GM19193 (cell line): ENCODE measurements around the gene BCAR3.

Experiments used
- POLR2A ChIP-seq: IDR thresholded peaks from 4 replicates; pipeline ENCODE4 v1.6.1; 2011; ENCODE audit not compliant: insufficient read depth, insufficient read length; ENCODE audit errors: extremely low read depth

The BCAR3 gene

DNA sequence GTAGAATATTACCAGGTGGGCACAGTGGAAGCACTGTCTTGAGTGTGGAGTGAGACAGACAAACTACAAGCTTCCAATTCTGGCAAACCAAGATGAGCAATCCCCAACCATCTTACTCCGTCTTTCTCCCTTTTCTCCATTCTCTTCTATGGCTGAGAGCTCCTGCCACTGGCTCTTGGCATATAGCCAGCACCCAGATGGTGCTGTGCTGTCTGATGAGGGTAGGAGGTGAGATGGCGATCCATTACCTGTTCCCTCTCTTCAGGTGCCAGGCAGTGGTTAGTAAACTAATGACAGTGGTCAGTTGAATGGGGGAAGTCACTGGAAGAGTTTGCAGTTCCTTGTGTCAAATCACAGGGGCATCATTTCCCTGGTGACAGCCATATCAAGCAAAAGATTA, 125.3 kb downstream of the BCAR3 start:
- no peak for TF ChIP-seq POLR2A

DNA sequence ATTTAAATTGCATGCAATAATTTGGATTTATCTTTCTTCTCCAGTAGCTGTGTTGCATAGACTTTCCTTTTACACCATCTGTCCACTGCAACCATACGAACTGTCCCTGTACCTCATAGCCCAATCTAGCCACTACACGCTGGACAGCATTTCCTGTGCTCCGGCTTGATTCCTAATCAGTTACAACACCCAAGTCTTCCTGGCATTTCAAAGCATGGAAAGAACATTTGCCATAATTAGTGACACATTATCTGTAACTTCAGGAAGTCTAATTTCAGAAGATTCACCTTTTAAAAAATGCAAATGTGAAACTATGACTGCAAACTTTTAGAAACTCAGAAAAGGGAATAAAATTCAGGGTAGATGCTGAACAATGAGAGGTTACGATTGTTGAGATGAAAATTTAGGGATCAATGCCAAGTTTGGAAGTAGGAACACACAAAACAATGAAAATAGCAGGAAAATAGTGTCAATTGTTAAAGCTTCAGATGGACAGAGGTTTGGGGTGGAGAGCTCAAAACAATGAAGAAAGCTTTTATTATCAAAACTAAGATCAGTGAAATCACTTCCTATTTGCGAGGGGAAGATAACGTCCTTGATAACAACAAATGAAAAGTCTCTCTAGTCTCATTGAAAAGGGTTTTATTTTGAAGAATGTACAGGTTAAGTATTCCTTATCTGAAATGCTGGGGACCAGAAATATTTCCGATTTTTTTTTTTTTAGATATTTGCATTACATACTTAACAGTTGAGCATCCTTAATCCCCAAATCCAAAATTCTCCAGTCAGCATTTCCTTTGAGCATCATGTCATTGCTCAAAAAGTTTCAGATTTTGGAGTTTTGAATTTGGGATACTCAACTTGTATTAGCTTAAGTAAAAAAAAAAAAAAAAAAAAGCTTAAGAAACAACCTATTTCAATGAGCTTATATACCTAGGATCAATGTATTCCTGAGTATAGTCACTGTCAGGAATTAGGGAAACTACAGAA, 126.5 kb downstream of the BCAR3 start:
- no peak for TF ChIP-seq POLR2A

DNA sequence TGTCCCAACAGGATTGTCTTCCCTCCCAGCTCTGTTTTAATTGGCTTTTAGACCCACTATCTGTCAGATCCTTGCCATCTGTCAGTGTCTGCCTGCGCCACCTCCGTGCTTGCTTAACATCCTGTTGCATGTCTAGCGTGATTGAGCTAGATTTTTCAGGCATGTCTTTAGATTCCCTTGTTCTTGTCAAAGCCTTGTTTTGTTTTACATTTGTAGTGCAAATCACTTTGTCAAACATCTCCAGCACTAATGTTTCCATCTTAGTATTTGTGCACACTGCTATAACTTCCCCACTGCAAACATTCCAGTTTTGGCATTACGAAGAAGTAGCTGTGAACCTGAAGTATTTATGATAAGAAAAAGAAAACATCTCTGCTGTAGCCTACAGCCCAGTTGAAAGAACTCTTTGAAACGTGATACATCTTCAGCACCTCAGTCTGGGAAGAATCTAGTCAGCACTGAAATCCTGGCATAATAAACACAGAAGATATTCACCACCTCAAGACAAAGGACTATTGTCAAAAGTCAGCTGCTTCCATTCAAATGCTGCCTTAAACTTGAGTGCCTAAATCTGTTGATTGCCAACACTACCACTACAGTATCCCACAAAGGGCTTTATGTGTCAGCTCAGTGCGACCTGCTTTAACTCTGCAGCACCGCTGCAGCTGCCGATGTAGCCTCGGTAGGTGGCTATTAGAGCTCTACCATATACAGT, 128.7 kb downstream of the BCAR3 start:
- no peak for TF ChIP-seq POLR2A

DNA sequence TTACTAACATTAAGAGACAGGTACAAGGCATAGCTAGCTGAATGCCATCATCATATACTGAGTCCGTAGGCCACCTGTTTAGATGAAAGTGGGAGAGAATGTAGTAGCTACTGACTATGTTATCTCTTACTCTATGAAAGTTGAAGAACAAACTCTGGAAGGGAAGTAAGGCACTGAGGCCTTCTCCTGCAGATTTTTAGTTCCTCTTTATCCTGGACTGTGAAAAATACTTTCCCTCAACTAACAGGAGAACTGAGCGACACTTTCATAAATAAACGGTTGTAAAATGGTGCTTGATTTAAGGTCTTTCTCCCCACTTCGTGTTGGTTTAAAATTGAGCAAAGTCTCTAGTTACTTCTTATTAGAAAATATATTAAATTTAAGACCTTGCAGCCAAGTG, 131.8 kb downstream of the BCAR3 start:
- TF ChIP-seq POLR2A, result no peak

DNA sequence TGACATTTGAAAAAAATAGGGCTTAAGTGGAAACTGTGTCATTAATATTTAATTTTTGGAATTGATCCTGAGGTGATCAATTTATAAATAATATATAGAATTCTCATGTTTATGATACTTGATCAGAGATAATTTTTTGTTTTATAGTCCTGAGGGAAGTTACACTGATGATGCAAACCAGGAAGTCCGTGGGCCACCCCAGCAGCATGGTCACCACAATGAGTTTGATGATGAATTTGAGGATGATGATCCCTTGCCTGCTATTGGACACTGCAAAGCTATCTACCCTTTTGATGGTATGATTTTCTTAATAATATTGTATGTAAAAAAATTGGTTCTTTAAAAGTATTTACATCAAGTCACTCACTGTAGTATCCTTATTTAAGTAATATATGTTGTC, 132.5 kb downstream of the BCAR3 start:
- no peak for TF ChIP-seq POLR2A

DNA sequence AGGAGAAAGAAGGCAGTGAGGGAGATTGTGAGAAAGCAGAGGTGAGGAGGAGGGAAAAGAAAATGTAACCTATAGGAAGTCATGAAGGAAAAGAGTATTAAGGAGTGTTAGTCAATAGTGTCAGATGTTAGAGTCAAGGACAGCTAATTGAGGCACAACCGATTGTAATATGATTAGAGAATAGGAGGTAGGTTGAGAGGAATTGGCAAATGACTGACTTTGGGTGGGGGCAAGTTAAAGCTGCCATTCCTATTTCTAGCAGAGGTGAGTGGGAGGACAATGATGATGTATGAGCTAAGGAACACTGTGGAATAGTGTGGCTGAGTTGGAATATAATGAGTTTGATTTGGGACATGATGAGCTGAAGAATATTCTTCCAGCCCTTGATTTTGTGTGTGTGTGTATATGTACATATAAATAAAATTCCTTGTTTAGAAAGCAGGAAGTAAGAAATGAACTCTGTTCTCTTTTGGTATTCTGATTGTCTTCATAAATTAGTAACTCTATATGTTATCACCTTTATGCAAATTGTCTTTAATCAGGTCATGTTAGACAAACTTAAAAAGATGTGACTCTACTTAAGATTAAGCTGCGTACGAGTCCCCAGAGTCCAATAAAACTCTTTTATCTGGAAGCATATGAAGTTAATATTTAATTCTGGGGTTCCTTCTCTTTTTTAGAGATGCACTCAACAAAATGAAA, 135.3 kb downstream of the BCAR3 start:
- no peak for TF ChIP-seq POLR2A

DNA sequence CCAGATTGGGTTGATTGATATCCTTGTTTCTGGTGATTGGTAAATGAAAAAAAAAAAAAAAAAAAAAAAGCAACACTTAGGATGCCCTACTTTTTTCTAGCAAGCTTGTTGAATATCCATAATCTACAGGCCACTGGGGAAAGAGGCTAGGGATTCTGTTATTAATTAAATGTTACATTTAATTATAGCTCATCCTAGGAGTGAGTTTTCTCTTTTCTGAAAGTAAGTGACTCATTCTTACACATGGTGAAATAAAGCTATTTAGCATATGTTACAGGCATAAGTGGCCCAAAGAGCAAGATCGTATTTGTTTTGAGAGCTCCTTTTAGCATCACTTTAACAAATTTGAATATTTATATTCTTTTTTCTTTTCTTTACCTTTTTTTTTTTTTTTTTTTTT, 139.2 kb downstream of the BCAR3 start:
- no peak for TF ChIP-seq POLR2A

DNA sequence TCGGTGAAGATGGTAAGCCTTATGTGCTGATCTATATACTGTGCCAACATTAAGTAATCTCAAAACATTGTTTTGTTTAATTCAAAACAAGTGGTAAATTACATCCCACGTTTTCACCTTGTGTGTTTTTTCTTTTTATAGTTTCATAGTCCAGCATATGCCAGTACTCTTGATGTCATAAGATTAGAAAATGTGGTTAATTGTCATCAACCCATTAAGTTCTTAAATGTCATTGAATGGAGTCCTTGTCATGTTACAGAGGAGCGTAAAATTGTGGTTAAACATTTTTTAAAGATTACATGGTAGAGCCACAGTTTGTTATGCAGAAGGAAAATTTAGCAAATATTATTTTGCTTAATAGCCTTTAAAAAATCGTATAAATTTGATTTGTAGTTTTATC, 140.6 kb downstream of the BCAR3 start:
- no peak for TF ChIP-seq POLR2A

DNA sequence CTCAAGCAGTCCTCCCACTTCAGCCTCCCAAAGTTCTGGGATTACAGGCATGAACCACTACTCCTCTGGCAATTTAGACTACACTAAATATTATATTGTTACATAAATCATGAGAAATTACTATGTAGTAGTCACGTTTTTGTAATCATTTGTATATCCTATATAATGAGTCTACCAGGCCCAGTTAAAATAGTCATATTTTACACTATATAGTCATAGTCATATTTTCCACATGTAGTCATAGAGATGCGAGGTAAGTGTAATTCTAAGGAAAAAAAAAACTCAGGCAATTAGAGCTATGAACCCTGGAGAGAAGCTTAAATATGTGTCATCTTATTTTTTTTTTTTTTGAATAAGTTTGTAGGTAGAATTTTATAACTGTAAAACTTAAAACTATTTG, 143.7 kb downstream of the BCAR3 start:
- no peak for TF ChIP-seq POLR2A

DNA sequence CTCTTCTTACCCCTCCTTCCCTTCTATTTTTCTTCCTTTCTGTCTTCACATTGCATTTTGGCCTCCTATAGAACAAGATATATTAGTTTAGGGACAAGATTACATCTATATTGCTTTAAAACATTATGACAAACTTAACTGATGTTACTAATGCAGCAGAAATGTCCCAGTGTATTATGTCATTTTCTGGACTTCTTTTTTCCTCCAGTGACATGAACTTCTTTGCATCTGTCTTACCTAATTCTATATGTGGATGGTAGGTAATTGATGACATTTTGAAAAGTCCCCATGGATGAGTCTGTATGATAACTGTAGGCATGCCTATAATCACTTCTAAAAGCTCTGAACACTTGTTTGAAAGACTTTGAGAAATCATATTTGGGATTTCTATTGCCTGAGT, 144.2 kb downstream of the BCAR3 start:
- no peak for TF ChIP-seq POLR2A

DNA sequence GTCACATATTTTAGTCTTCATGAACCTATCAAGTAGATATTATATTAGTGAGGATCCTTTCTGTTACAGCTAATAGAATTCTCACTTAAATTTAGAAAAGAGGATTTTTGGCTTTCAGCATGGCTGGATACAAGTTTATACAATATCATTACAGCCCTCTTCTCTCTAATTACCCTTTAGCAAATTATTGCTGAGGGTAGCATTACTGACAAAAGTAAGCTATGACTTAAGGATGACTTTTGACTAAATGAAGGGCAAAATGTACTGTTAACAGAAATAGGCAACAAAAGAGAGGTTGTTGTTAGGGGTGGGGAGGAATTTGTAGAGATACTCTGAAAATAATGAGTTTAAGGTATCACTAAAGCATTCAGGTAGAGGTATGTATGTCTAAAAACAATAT, 148.0 kb downstream of the BCAR3 start:
- no peak for TF ChIP-seq POLR2A

DNA sequence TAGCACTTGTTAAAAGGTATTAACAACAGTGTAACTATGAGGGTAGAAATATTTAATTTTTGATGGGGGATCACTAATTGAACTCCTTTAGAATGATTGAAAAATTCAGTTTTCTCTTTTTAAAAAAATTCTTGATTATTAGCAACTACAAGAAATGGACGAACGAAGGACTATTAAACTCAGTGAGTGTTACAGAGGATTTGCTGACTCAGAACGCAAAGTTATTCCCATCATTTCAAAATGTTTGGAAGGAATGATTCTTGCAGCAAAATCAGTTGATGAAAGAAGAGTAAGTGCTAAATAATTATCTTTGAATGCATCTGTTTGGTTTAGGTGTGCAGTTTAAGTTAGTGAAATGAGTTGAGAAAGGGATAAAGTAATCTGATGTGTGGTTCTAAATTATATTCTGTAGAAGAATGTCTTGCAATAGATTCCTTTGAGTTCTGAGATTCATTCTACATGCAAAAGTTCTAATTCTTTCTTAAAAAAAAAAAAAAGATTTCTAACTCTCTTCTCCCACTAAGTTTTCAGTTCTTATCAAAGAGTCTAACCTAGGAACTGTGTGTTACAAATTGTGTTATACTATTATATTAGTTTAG, 148.8 kb downstream of the BCAR3 start:
- no peak for TF ChIP-seq POLR2A

DNA sequence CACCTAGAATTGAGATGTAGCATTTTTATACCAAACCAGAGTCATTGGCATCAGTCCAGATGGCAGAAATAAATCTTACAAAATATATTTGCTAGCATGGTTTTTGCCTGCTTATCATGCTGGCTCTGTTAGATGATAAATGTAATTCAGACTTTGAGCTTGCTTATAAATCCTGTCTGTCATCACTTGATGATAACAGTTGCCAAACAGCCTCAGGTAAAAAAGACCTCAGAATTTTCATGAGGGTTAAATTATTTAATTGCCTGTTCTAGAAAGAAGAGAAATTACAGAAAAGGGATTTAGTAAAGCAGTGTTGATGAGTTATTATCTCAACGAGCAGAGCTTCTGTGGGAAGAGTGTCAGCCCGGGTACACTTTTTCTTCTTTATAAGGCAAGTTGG, 150.4 kb downstream of the BCAR3 start:
- no peak for TF ChIP-seq POLR2A

DNA sequence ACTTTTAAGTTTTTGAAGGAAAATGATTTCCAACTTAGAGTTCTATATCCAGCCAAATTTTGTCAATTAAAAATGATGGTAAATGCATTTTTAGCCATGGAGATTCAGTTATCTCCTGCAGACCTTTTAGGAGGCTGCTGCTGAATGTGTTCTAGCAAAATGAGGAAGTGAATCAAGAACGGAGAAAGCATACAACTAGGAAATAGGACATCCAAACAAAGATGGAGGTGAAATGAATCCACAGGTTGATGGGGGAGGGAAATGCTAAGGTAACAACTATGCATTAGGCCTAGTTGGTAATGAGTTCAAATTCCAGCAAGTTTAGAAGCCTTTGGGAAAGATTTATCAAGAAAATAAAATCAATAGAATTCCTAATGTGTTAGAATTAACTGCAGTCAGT, 153.2 kb downstream of the BCAR3 start:
- TF ChIP-seq POLR2A, result no peak

DNA sequence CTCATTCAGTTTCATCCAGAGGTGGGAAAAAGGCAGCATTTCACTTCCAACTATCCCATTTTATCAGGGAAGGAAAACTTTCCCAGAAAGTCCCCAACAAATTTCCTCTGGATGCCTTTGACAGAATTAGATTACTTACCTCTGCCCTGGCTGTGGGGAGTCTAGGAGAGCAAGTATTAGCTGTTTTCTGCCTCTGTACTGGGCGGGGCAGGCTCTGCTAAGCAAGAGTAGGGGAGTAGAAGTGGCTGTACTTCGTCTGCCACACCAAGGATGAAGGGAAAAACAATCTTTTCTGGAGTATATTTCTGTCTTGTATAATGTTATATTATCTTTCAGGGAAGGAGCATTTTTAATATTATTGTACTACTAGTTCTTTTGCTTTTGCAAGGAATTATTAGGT, 155.2 kb downstream of the BCAR3 start:
- TF ChIP-seq POLR2A, result no peak
